Kidney (tissue), 14 donors: ENCODE results near the gene TNIP2. TPM values are rescaled to one million over a fixed set of nuclear protein-coding genes. Genes with fewer than 3 reads are reported as not detected.

Experiments
- DNase-seq, 5 donors: peaks; one replicate each; pipeline ENCODE4 v3.0.0-alpha.2; 2013 to 2020
- FAIRE-seq: peaks from 2 replicates; lab custom pipeline; 2012; peaks lifted over from hg19 to GRCh38; lab: Jason Lieb, UNC
- H3K27ac ChIP-seq, 2 donors: one replicate each; pipeline ENCODE4 v1.7.0; 2013; ENCODE audit warnings: low read depth in 2 of 2, low read length in 2 of 2, inconsistent platforms in 1 of 2
- H3K27me3 ChIP-seq: one replicate; pipeline ENCODE4 v1.7.1; 2013; ENCODE audit warnings: low read length, inconsistent platforms; ENCODE audit not compliant: control insufficient read depth, insufficient read depth
- H3K36me3 ChIP-seq, 3 donors: one replicate each; pipeline versions ENCODE4 v1.7.0 to v1.7.1; 2013; ENCODE audit warnings: low read length in 3 of 3, control low read depth in 1 of 3, inconsistent platforms in 1 of 3; ENCODE audit not compliant: insufficient read depth in 3 of 3, control insufficient read depth in 2 of 3
- H3K4me1 ChIP-seq, 3 donors: one replicate each; pipeline versions ENCODE4 v1.7.0 to v1.7.1; 2013; ENCODE audit warnings: low read length in 3 of 3, inconsistent platforms in 1 of 3, low read depth in 1 of 3; ENCODE audit not compliant: control insufficient read depth in 2 of 3, insufficient read depth in 2 of 3
- H3K4me3 ChIP-seq, 3 donors: one replicate each; pipeline versions ENCODE4 v1.7.0 to v1.8.1; 2013; ENCODE audit warnings: low read length in 3 of 3, control low read depth in 1 of 3, inconsistent platforms in 1 of 3
- H3K9ac ChIP-seq, 3 donors: one replicate each; pipeline versions ENCODE4 v1.7.0 to v1.7.1; 2013; ENCODE audit warnings: low read length in 3 of 3, control low read depth in 1 of 3, inconsistent platforms in 1 of 3
- H3K9me3 ChIP-seq, 3 donors: one replicate each; pipeline versions ENCODE4 v1.7.0 to v1.7.1; 2013; ENCODE audit warnings: low read length in 3 of 3, control low read depth in 1 of 3, inconsistent platforms in 1 of 3; ENCODE audit not compliant: control insufficient read depth in 2 of 3, insufficient read depth in 1 of 3
- CTCF ChIP-seq: IDR thresholded peaks from 3 replicates; pipeline ENCODE4 v1.5.1; 2012; ENCODE audit warnings: mild to moderate bottlenecking, moderate library complexity, borderline replicate concordance; ENCODE audit not compliant: insufficient read depth; ENCODE audit errors: extremely low read depth
- intact Hi-C: fragments of 100-400 bp; cut with DNase I; formaldehyde crosslinking; loops from one replicate; pipeline ENCODE4 v1.11.1; 2022
- polyA plus RNA-seq: library from polyadenylated mRNA; stranded (reverse); fragments of 350-450 nt; fragmentation: Illumina TruSeq; extraction: RNeasy Lipid Tissue Mini Kit (QIAGEN cat#74804); gene quantifications from one replicate; pipeline ENCODE4 v1.2.3, GENCODE V29; 2014; ENCODE audit warnings: low read depth, low replicate concordance; ENCODE audit not compliant: insufficient read depth
- total RNA-seq: library from RNA; stranded (reverse); fragmentation: NEBNext Ultra II Directional; extraction: Animal tissue kit (Norgen Biotek cat#: 25700); gene quantifications from one replicate; pipeline ENCODE4 v1.2.1, GENCODE V29; 2021
- donor health status: control.
- donor health status: control.
- donor health status: control.
- donor health status: control.
- donor health status: control.
- donor health status: DM: yes; HTN: yes; CAD: no.
- donor health status: Normal renal cell carcinoma (clear cell type).

The TNIP2 gene
- total and polyA plus RNA-seq, 2 donors from 2014 or later, result 43.1 to 44.4 TPM

- Histone ChIP-seq H3K27ac (no peak overlapping the region), H3K4me1 (peaks cover 0 to 28% (median 19%) of the 10 kb centered on the region in 3 donors), H3K27me3 (no peaks in the 10 kb centered on the region), H3K4me3 (no peak overlapping the region), H3K9ac (no peak overlapping the region), H3K9me3 (no peaks in the 10 kb centered on the region), H3K36me3 (no peaks in the 10 kb centered on the region)
- TF ChIP-seq CTCF, result no peak
- intact Hi-C loops, result no loop called here
- no peak for FAIRE-seq
- peak in 1 of 5 donors; percentile 63 for DNase-seq
Observed at GRCh38 chr4:2789351-2789750, 33.2 kb upstream of the TNIP2 start.

- Histone ChIP-seq H3K9me3 (no peaks in the 10 kb centered on the region), H3K4me1 (peaks cover 0 to 21% (median 13%) of the 10 kb centered on the region in 3 donors), H3K27me3 (no peaks in the 10 kb centered on the region), H3K4me3 (no peak overlapping the region), H3K27ac (no peak overlapping the region), H3K36me3 (no peaks in the 10 kb centered on the region), H3K9ac (no peak overlapping the region)
- DNase-seq (peak in 4 of 5 donors; percentile 44 to 74 (median 66)), FAIRE-seq (no peak)
- intact Hi-C loops, result no loop called here
- no peak for TF ChIP-seq CTCF
Observed at GRCh38 chr4:2788532-2789103, 32.5 kb upstream of the TNIP2 start.

- DNase-seq, result no peak
Observed at GRCh38 chr4:2788101-2788500, 32.0 kb upstream of the TNIP2 start.

More at GRCh38 chr4:2788101-2788500, 32.0 kb upstream of the TNIP2 start:
- intact Hi-C loops, result no loop called here
- no peak for TF ChIP-seq CTCF
- no peak overlapping the region for H3K27ac ChIP-seq
- no peak for FAIRE-seq
- H3K27me3 ChIP-seq, result no peaks in the 10 kb centered on the region
- H3K36me3 ChIP-seq, result no peaks in the 10 kb centered on the region
- no peak overlapping the region for H3K4me3 ChIP-seq
- H3K9me3 ChIP-seq, result no peaks in the 10 kb centered on the region
- no peak overlapping the region for H3K9ac ChIP-seq
- peaks cover 0 to 21% (median 13%) of the 10 kb centered on the region in 3 donors for H3K4me1 ChIP-seq
